Measurements from ENCODE around the gene BCAS3. TPM values are rescaled to one million over a fixed set of nuclear protein-coding genes. Genes with fewer than 3 reads are reported as not detected.

Gene BCAS3
- total and polyA plus RNA-seq, 2 donors, result 6.9 to 12.4 TPM

DNA sequence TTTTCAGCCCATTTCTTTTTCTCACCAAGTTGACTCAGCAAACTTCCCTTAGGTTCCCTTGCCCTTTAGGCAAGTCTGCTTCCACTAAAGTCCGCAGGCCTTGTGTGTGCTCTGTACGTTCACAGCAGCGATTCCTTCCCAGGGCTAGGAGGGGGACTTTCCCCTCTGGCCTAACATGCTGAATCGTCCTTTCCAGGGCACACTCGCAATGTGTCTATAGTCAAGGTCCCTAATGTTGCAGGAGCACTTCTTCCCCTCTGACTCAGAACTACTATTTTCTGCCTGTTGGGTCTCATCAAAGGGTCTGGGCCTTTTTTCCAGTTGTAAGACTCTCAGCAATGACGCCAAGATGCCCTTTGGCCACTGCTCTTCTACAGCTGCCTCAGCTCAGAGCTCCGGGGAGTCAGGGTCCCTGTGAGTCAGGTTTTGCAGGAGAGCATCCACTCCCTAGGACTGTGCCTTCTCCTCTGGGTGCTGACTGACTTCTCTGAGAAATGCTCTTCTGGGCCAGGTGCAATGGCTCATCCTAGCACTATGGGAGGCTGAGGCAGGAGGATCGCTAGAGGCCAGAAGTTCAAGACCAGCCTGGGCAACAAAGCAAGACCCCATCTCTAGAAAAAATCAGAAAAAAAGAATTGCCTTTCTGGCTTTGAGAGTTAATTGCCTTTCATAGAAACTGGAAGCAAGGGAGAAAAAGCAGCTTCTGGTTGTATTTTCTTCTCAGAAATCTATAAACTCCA is 657.6 kb downstream of the BCAS3 start:
- no peak for DNase-seq (ENCODE audit: low read depth in 6 of 9, low spot score in 9 of 9)
- Histone ChIP-seq H3K4me1 (ENCODE audit: control insufficient read depth in 2 of 2, insufficient read depth in 2 of 2, low read length in 2 of 2) (peaks cover 3 to 8% of the 10 kb centered on the region in 2 donors), H3K9me3 (ENCODE audit: control insufficient read depth in 2 of 2, insufficient read depth in 1 of 2, low read length in 1 of 2) (no peaks in the 10 kb centered on the region), H3K36me3 (ENCODE audit: control insufficient read depth in 2 of 2, insufficient read depth in 2 of 2, low read length in 1 of 2) (no peaks in the 10 kb centered on the region), H3K4me3 (ENCODE audit: low read length in 2 of 2) (no peak overlapping the region), H3K27me3 (ENCODE audit: control insufficient read depth in 2 of 2, insufficient read depth in 1 of 2, low read length in 1 of 2) (no peaks in the 10 kb centered on the region), H3K27ac (ENCODE audit: low read depth in 1 of 2, low read length in 1 of 2) (no peak overlapping the region)
- 95% methylated on average over 8 of the region's 8 CpGs for WGBS

GRCh38 chr17:61335845-61336655 is 658.4 kb downstream of the BCAS3 start:
- peaks cover 3 to 8% of the 10 kb centered on the region in 2 donors for H3K4me1 ChIP-seq (ENCODE audit: control insufficient read depth in 2 of 2, insufficient read depth in 2 of 2, low read length in 2 of 2)
- no peak for DNase-seq (ENCODE audit: low read depth in 6 of 9, low spot score in 9 of 9)
- H3K36me3 ChIP-seq (ENCODE audit: control insufficient read depth in 2 of 2, insufficient read depth in 2 of 2, low read length in 1 of 2), result no peaks in the 10 kb centered on the region
- H3K27me3 ChIP-seq (ENCODE audit: control insufficient read depth in 2 of 2, insufficient read depth in 1 of 2, low read length in 1 of 2), result no peaks in the 10 kb centered on the region
- 93% methylated on average over 16 of the region's 16 CpGs for WGBS
- H3K4me3 ChIP-seq (ENCODE audit: low read length in 2 of 2), result no peak overlapping the region
- no peak overlapping the region for H3K27ac ChIP-seq (ENCODE audit: low read depth in 1 of 2, low read length in 1 of 2)
- no peaks in the 10 kb centered on the region for H3K9me3 ChIP-seq (ENCODE audit: control insufficient read depth in 2 of 2, insufficient read depth in 1 of 2, low read length in 1 of 2)

GRCh38 chr17:61337290-61337689 is 659.6 kb downstream of the BCAS3 start:
- Histone ChIP-seq H3K27ac (ENCODE audit: low read depth in 1 of 2, low read length in 1 of 2) (no peak overlapping the region), H3K4me1 (ENCODE audit: control insufficient read depth in 2 of 2, insufficient read depth in 2 of 2, low read length in 2 of 2) (peaks cover 3 to 8% of the 10 kb centered on the region in 2 donors), H3K27me3 (ENCODE audit: control insufficient read depth in 2 of 2, insufficient read depth in 1 of 2, low read length in 1 of 2) (no peaks in the 10 kb centered on the region), H3K36me3 (ENCODE audit: control insufficient read depth in 2 of 2, insufficient read depth in 2 of 2, low read length in 1 of 2) (no peaks in the 10 kb centered on the region), H3K4me3 (ENCODE audit: low read length in 2 of 2) (no peak overlapping the region), H3K9me3 (ENCODE audit: control insufficient read depth in 2 of 2, insufficient read depth in 1 of 2, low read length in 1 of 2) (no peaks in the 10 kb centered on the region)
- no peak for DNase-seq (ENCODE audit: low read depth in 6 of 9, low spot score in 9 of 9)
- 93% methylated on average over 6 of the region's 6 CpGs for WGBS

DNA sequence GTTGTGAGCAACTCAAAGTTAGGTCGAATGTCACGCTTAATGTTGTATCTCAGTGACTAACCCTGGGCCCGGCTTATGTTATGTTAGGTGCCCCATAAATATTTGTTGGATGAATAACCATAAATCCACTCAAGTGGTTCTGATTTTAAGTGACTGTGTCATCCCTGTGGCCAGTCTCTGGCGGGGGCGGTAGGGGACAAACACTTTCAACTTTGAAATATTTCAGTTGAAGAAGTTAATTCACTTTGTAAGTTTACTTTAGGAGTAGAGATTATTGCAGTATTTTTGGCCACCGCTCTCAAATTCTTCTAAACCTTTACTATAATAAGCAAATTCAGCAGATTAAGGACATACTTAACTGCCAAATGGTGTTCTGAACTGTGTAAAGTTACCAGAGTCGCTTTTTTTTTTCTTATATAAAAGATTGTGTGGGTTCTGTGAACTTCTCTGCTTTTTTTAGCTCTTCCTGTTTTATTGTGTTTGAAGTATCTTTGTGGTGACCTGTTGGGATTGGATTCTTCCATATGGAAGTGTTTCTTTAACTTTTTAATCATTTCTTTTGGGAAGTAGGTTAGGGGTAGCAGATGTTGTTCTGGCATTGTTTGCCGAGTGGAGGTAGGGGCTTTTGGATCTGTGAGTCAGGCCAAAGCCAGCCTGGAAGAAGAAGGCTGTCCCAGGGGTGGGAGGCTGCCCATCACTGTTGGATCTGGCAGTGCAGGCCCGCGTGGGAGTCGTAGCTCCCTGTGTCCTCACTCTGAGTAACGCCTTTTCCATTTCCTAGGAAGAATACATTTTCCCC is 660.5 kb downstream of the BCAS3 start:
- Histone ChIP-seq H3K27me3 (ENCODE audit: control insufficient read depth in 2 of 2, insufficient read depth in 1 of 2, low read length in 1 of 2) (no peaks in the 10 kb centered on the region), H3K27ac (ENCODE audit: low read depth in 1 of 2, low read length in 1 of 2) (no peak overlapping the region), H3K4me1 (ENCODE audit: control insufficient read depth in 2 of 2, insufficient read depth in 2 of 2, low read length in 2 of 2) (peaks cover 3 to 8% of the 10 kb centered on the region in 2 donors), H3K9me3 (ENCODE audit: control insufficient read depth in 2 of 2, insufficient read depth in 1 of 2, low read length in 1 of 2) (no peaks in the 10 kb centered on the region), H3K36me3 (ENCODE audit: control insufficient read depth in 2 of 2, insufficient read depth in 2 of 2, low read length in 1 of 2) (no peaks in the 10 kb centered on the region), H3K4me3 (ENCODE audit: low read length in 2 of 2) (no peak overlapping the region)
- DNase-seq (ENCODE audit: low read depth in 6 of 9, low spot score in 9 of 9), result no peak
- 94% methylated on average over 12 of the region's 12 CpGs for WGBS

DNA sequence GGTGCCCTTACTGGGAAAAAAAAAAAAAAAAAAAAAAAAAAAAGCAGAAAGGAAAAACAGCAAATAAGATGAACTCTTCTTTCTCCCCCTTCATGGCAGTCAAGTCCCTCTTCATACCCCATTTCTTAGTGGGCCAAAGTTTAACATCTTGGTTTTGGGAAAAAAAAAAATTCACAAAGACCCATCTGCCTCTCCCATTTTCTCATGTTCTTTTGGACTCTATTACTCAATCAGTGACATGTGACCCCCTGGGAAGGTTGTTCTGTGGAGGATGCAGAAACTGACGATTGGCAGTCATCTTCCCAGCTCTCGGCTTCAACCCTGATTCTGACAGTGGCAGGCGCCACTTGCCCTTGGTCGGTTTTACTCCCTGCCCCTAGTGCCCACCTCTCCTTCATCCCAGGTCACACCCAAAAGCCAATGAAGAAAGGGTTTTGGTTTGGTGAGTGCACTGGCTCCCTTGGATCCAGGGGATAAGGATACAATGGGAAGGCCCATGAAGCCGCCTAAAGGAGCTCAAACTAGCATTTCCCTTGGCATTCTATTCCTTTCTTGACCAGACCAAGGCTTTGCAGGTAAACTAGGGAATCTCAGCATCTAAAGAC is 661.3 kb downstream of the BCAS3 start:
- Histone ChIP-seq H3K9me3 (ENCODE audit: control insufficient read depth in 2 of 2, insufficient read depth in 1 of 2, low read length in 1 of 2) (no peaks in the 10 kb centered on the region), H3K27me3 (ENCODE audit: control insufficient read depth in 2 of 2, insufficient read depth in 1 of 2, low read length in 1 of 2) (no peaks in the 10 kb centered on the region), H3K36me3 (ENCODE audit: control insufficient read depth in 2 of 2, insufficient read depth in 2 of 2, low read length in 1 of 2) (no peaks in the 10 kb centered on the region), H3K4me3 (ENCODE audit: low read length in 2 of 2) (no peak overlapping the region), H3K27ac (ENCODE audit: low read depth in 1 of 2, low read length in 1 of 2) (no peak overlapping the region), H3K4me1 (ENCODE audit: control insufficient read depth in 2 of 2, insufficient read depth in 2 of 2, low read length in 2 of 2) (peaks cover 3 to 8% of the 10 kb centered on the region in 2 donors)
- WGBS, result 97% methylated on average over 5 of the region's 5 CpGs
- no peak for DNase-seq (ENCODE audit: low read depth in 6 of 9, low spot score in 9 of 9)

GRCh38 chr17:61340431-61341209 is 663.0 kb downstream of the BCAS3 start:
- Histone ChIP-seq H3K27me3 (ENCODE audit: control insufficient read depth in 2 of 2, insufficient read depth in 1 of 2, low read length in 1 of 2) (no peaks in the 10 kb centered on the region), H3K27ac (ENCODE audit: low read depth in 1 of 2, low read length in 1 of 2) (no peak overlapping the region), H3K9me3 (ENCODE audit: control insufficient read depth in 2 of 2, insufficient read depth in 1 of 2, low read length in 1 of 2) (no peaks in the 10 kb centered on the region), H3K4me1 (ENCODE audit: control insufficient read depth in 2 of 2, insufficient read depth in 2 of 2, low read length in 2 of 2) (peaks cover 3 to 8% of the 10 kb centered on the region in 2 donors), H3K36me3 (ENCODE audit: control insufficient read depth in 2 of 2, insufficient read depth in 2 of 2, low read length in 1 of 2) (no peaks in the 10 kb centered on the region), H3K4me3 (ENCODE audit: low read length in 2 of 2) (no peak overlapping the region)
- WGBS, result 96% methylated on average over 13 of the region's 13 CpGs
- no peak for DNase-seq (ENCODE audit: low read depth in 6 of 9, low spot score in 9 of 9)

DNA sequence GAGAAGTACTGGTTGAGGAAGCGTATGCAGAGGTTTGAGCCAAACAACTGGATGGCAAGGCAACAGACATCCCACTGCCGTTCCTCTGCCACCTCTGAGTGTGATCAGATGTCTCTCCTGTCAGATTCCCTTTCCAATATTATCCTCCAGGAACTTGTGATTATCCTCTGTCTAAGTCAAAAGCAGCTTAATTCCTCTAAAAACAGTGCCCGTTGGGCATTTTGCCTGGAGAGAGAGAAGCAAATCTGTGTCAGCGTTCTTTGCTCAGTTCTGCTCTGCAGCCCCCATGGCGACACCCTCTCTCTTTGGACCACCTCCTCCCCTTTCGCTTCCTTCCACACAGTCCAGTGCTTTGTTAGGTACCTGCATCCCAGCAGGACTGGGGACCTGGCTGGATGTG is 665.9 kb downstream of the BCAS3 start:
- DNase-seq (ENCODE audit: low read depth in 6 of 9, low spot score in 9 of 9), result no peak
- WGBS, result 98% methylated on average over 6 of the region's 6 CpGs
- Histone ChIP-seq H3K27me3 (ENCODE audit: control insufficient read depth in 2 of 2, insufficient read depth in 1 of 2, low read length in 1 of 2) (no peaks in the 10 kb centered on the region), H3K4me1 (ENCODE audit: control insufficient read depth in 2 of 2, insufficient read depth in 2 of 2, low read length in 2 of 2) (no peaks in the 10 kb centered on the region), H3K36me3 (ENCODE audit: control insufficient read depth in 2 of 2, insufficient read depth in 2 of 2, low read length in 1 of 2) (no peaks in the 10 kb centered on the region), H3K4me3 (ENCODE audit: low read length in 2 of 2) (no peak overlapping the region), H3K27ac (ENCODE audit: low read depth in 1 of 2, low read length in 1 of 2) (no peak overlapping the region), H3K9me3 (ENCODE audit: control insufficient read depth in 2 of 2, insufficient read depth in 1 of 2, low read length in 1 of 2) (no peaks in the 10 kb centered on the region)

- Histone ChIP-seq H3K27me3 (ENCODE audit: control insufficient read depth in 2 of 2, insufficient read depth in 1 of 2, low read length in 1 of 2) (no peaks in the 10 kb centered on the region), H3K27ac (ENCODE audit: low read depth in 1 of 2, low read length in 1 of 2) (no peak overlapping the region), H3K36me3 (ENCODE audit: control insufficient read depth in 2 of 2, insufficient read depth in 2 of 2, low read length in 1 of 2) (no peaks in the 10 kb centered on the region), H3K9me3 (ENCODE audit: control insufficient read depth in 2 of 2, insufficient read depth in 1 of 2, low read length in 1 of 2) (no peaks in the 10 kb centered on the region), H3K4me3 (ENCODE audit: low read length in 2 of 2) (no peak overlapping the region), H3K4me1 (ENCODE audit: control insufficient read depth in 2 of 2, insufficient read depth in 2 of 2, low read length in 2 of 2) (no peaks in the 10 kb centered on the region)
- WGBS, result 95% methylated on average over 6 of the region's 6 CpGs
- no peak for DNase-seq (ENCODE audit: low read depth in 6 of 9, low spot score in 9 of 9)
Observed at GRCh38 chr17:61345061-61345460, 667.4 kb downstream of the BCAS3 start.
